ENCODE results near the gene FAM117A.
"Not testable (repeated sequence)": the region's sequence is repeated elsewhere in the genome, so short reads cannot be mapped to it uniquely, and the experiment has no call there.

FAM117A gene

DNA sequence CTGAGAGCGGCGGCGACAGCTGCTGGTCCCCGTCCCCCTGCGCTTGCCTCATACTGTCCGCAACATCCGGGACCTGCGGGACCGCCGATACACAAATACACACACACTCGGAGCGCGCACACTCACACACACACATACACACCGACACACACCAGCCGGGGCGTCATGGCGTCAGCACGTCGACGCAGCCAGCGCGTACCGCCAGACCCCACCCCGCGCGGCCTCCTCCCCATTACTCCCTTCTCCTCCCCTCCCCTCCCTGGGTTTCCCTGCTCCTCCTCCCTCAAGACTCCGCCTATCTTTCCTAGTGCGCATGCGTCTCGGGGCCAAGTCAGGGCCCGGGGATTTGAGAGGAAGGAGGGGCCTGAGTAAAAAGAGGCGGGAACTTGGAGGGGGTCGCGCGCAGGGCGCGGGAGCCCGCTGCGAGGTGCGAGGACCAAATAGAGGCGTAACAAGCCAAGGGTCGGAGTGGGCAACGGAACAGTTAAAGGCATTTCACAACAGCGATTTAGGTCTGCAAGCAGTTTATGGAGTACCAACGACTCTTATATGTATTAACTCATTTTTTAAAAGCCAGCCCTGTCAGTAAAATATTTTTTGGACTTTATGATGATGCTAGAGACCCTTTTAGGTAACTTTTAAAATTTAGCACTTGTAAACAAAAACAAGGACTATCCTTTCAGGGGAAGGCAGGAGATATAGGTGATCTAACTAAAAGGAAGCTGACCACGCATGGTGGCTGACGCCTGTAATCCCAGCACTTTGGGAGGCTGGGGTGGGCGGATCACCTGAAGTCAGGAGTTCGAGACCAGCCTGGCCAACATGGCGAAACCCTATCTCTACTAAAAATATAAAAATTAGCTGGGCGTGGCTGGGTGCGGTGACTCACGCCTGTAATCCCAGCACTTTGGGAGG is 85.7 kb downstream of the FAM117A start, which contains the start of gene SPOP:
TSS of gene SPOP (minus strand) at position 165 of the 915 bp plus-strand sequence. CDS start 55,287 bp downstream, outside the sequence.
- DNase-seq (ENCODE audit: low read depth in 2 of 2), result peak; percentile 99

GRCh38 chr17:49677134-49677932 is 86.6 kb downstream of the FAM117A start:
- peak; percentile 86 for DNase-seq (ENCODE audit: low read depth in 2 of 2)

- no peak for DNase-seq (ENCODE audit: low read depth in 2 of 2)
These were observed 87.6 kb downstream of the FAM117A start for GRCh38 chr17:49676276-49676868.

DNA sequence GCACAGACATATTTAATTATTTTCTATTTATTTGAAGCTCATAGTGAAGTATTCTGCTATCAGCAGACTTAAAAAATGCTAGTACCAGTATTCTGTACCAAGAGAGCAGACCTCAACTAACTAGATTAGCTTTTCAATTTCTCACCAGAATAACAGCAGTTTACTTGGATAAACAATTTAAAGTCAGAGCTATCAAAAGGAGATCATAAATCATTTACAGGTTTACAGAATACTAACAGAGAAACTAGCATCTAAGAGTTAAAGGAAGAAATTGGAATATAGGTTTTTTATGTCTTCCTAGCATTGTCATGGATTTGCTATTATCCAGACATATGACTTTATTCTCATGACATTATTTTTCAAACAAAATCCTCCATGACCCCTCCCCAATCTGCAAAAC is 89.4 kb downstream of the FAM117A start:
- no peak for DNase-seq (ENCODE audit: low read depth in 2 of 2)

GRCh38 chr17:49673679-49674078 is 90.3 kb downstream of the FAM117A start:
- DNase-seq (ENCODE audit: low read depth in 2 of 2), result not testable (repeated sequence)

DNA sequence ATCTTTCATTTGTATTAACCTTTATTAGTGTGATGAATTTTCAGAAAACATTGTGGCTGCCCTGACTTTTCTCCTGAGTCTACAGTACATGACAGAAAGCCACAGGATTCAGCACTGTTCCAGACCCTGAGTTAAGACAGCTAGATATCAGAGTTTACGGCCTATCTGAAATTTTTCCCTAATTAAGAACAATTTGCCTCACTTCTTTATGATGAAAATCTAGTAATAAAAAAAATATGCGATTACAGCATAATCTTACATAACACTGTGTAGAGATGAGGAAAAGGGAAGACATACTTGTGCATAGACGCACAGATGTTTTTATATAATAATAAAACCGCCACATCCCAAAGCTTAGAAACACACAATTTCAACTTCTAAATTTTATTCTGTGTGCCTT is 93.3 kb downstream of the FAM117A start:
- DNase-seq (ENCODE audit: low read depth in 2 of 2), result no peak

DNA sequence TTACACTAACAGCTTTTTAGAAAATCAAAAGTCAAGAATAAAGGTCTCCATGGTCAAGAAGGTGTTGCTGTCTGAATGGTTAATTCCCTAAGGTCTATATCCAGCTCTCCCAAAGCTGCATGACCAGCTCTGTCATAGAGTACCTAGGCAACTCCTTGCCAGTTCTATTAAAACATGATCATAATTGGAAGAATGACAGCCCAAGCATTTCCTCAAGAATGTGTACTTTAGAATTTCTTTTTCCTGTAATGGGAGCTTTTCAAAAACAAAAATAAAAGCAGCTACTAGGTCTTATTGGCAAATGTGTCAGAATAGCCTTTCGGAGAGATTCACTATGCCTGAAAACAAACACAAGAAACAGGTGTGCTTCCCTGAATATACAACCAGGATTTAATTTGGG is 93.9 kb downstream of the FAM117A start:
- DNase-seq (ENCODE audit: low read depth in 2 of 2), result no peak

DNA sequence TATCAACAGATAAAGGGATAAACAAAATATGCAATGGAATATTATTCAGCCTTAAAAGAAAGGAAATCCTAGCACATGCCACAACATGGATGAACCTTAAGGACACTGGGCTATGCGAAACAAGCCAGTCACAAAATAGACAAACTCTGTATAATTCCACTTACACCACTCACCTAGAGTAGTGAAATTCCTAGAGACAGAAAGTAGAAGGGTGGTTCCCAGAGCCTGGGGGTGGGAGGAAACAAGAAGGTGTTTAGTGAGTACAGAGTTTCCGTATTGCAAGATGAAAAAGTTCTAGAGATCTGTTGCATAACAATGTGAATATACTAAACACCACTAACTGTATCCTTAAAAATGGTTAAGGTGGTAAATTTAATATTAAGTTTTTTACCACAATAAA is 96.1 kb downstream of the FAM117A start:
- no peak for DNase-seq (ENCODE audit: low read depth in 2 of 2)

- no peak for DNase-seq (ENCODE audit: low read depth in 2 of 2)
These were observed 99.2 kb downstream of the FAM117A start for GRCh38 chr17:49664706-49665211.
